Measurements from ENCODE around the gene PKN1. TPM values are rescaled to one million over a fixed set of nuclear protein-coding genes. Genes with fewer than 3 reads are reported as not detected.
A peak's percentile ranks its signal among the peaks of the same experiment; 100 is the strongest.

The PKN1 gene
- total RNA-seq, 2 donors from 2014 or later: 103 to 141 TPM

- no peaks in the 10 kb centered on the region for H3K9me3 ChIP-seq (ENCODE audit: control insufficient read depth, low read length)
- H3K36me3 Mint-ChIP-seq (ENCODE audit: low read depth): peaks cover 74% of the 10 kb centered on the region
- H3K27ac Mint-ChIP-seq: no peak overlapping the region
- no peaks in the 10 kb centered on the region for H3K9me3 Mint-ChIP-seq
- H3K9ac ChIP-seq (ENCODE audit: extremely low read depth, low read length, poor library complexity, severe bottlenecking): no peak overlapping the region
- no peak overlapping the region for H3K27ac ChIP-seq (ENCODE audit: low read depth, low read length)
- no peaks in the 10 kb centered on the region for H3K27me3 Mint-ChIP-seq (ENCODE audit: insufficient read depth)
- 90 to 93% methylated on average over 10 of the region's 10 CpGs for WGBS, 2 experiments (ENCODE audit: insufficient coverage in 1 of 2, insufficient read length in 1 of 2)
- H3K4me3 ChIP-seq (ENCODE audit: low read length): no peak overlapping the region
- DNase-seq: no peak
- peaks cover 54% of the 10 kb centered on the region for H3K36me3 ChIP-seq (ENCODE audit: control insufficient read depth, insufficient read depth, low read length)
- no peaks in the 10 kb centered on the region for H3K4me1 Mint-ChIP-seq
- H3K27me3 ChIP-seq (ENCODE audit: control insufficient read depth, insufficient read depth, low read length, poor library complexity, severe bottlenecking): no peaks in the 10 kb centered on the region
- no peak for TF ChIP-seq CTCF (conservative IDR thresholded peaks at IDR 0.05)
- no peak overlapping the region for H3K4me3 Mint-ChIP-seq
- H3K4me1 ChIP-seq (ENCODE audit: control insufficient read depth, insufficient read depth, low read length): no peaks in the 10 kb centered on the region
Observed at GRCh38 chr19:14446336-14447036, 13.4 kb downstream of the PKN1 start.

GRCh38 chr19:14449321-14449720, 16.2 kb downstream of the PKN1 start:
- Histone ChIP-seq H3K36me3 (ENCODE audit: control insufficient read depth, insufficient read depth, low read length) (peaks cover 37% of the 10 kb centered on the region), H3K27me3 (ENCODE audit: control insufficient read depth, insufficient read depth, low read length, poor library complexity, severe bottlenecking) (no peaks in the 10 kb centered on the region), H3K9ac (ENCODE audit: extremely low read depth, low read length, poor library complexity, severe bottlenecking) (no peak overlapping the region), H3K27ac (ENCODE audit: low read depth, low read length) (no peak overlapping the region), H3K4me3 (ENCODE audit: low read length) (no peak overlapping the region), H3K9me3 (ENCODE audit: control insufficient read depth, low read length) (no peaks in the 10 kb centered on the region), H3K4me1 (ENCODE audit: control insufficient read depth, insufficient read depth, low read length) (no peaks in the 10 kb centered on the region)
- Mint-ChIP-seq H3K27ac (no peak overlapping the region), H3K36me3 (ENCODE audit: low read depth) (peaks cover 71% of the 10 kb centered on the region), H3K27me3 (ENCODE audit: insufficient read depth) (no peaks in the 10 kb centered on the region), H3K9me3 (no peaks in the 10 kb centered on the region), H3K4me1 (no peaks in the 10 kb centered on the region), H3K4me3 (no peak overlapping the region)
- TF ChIP-seq CTCF (conservative IDR thresholded peaks at IDR 0.05): no peak
- no peak for DNase-seq
- WGBS, 2 experiments (ENCODE audit: insufficient coverage in 1 of 2, insufficient read length in 1 of 2): 97 to 99% methylated on average over 5 to 6 of the region's 6 CpGs

- Histone ChIP-seq H3K9ac (ENCODE audit: extremely low read depth, low read length, poor library complexity, severe bottlenecking) (no peak overlapping the region), H3K4me3 (ENCODE audit: low read length) (no peak overlapping the region), H3K36me3 (ENCODE audit: control insufficient read depth, insufficient read depth, low read length) (peaks cover 39% of the 10 kb centered on the region), H3K4me1 (ENCODE audit: control insufficient read depth, insufficient read depth, low read length) (no peaks in the 10 kb centered on the region), H3K27me3 (ENCODE audit: control insufficient read depth, insufficient read depth, low read length, poor library complexity, severe bottlenecking) (no peaks in the 10 kb centered on the region), H3K27ac (ENCODE audit: low read depth, low read length) (no peak overlapping the region), H3K9me3 (ENCODE audit: control insufficient read depth, low read length) (no peaks in the 10 kb centered on the region)
- Mint-ChIP-seq H3K36me3 (ENCODE audit: low read depth) (peaks cover 72% of the 10 kb centered on the region), H3K4me3 (no peak overlapping the region), H3K27me3 (ENCODE audit: insufficient read depth) (no peaks in the 10 kb centered on the region), H3K27ac (peak overlapping the region; percentile 20), H3K9me3 (no peaks in the 10 kb centered on the region), H3K4me1 (no peaks in the 10 kb centered on the region)
- WGBS, 2 experiments (ENCODE audit: insufficient coverage in 1 of 2, insufficient read length in 1 of 2): 87 to 98% methylated on average over 18 to 30 of the region's 30 CpGs
- no peak for TF ChIP-seq CTCF (conservative IDR thresholded peaks at IDR 0.05)
- DNase-seq: peak; percentile 99
Observed at GRCh38 chr19:14450168-14450874, 17.2 kb downstream of the PKN1 start.
